Tibial nerve (tissue), 4 donors: ENCODE measurements around the gene GMDS. TPM values are rescaled to one million over a fixed set of nuclear protein-coding genes. Genes with fewer than 3 reads are reported as not detected.

Experiments used
- DNase-seq, 2 donors: peaks; one replicate each; pipeline ENCODE4 v3.0.0-alpha.2; 2019; ENCODE audit warnings: low spot score in 2 of 2
- H3K27ac ChIP-seq, 4 donors: fragments of 200-600 bp; sonication (generic) in 3 of 4; one replicate each; pipeline ENCODE4 v1.5.1; 2017 to 2019; ENCODE audit warnings: mild to moderate bottlenecking in 1 of 4
- H3K27me3 ChIP-seq, 2 donors: fragments of 200-600 bp; sonication (generic) in 1 of 2; one replicate each; pipeline versions ENCODE4 v1.5.1 to v1.6.0; 2017 to 2019
- H3K36me3 ChIP-seq, 3 donors: fragments of 200-600 bp; sonication (generic); one replicate each; pipeline ENCODE4 v1.5.1; 2018 to 2019
- H3K4me1 ChIP-seq, 4 donors: fragments of 200-600 bp; sonication (generic) in 3 of 4; one replicate each; pipeline ENCODE4 v1.5.1; 2017 to 2019
- H3K4me3 ChIP-seq, 4 donors: fragments of 200-600 bp; sonication (generic) in 3 of 4; one replicate each; pipeline ENCODE4 v1.5.1; 2017 to 2019; ENCODE audit warnings: mild to moderate bottlenecking in 1 of 4, moderate library complexity in 1 of 4
- H3K9me3 ChIP-seq, 4 donors: fragments of 200-600 bp; sonication (generic) in 3 of 4; one replicate each; pipeline ENCODE4 v1.5.1; 2017 to 2019
- CTCF ChIP-seq, 5 experiments: fragments of 200-600 bp in 3 of 5; fragments of 450-650 bp in 2 of 5; sonication (generic) in 3 of 5; IDR thresholded peaks; one replicate each; pipeline ENCODE4 v1.5.1; 2016 to 2019; ENCODE audit warnings: antibody characterized with exemption in 5 of 5, mild to moderate bottlenecking in 3 of 5, moderate library complexity in 2 of 5
- EP300 ChIP-seq, 2 donors: sonication (generic); formaldehyde crosslinking; IDR thresholded peaks; one replicate each; pipeline ENCODE4 v1.6.1; 2017; ENCODE audit warnings: antibody characterized with exemption in 2 of 2, mild to moderate bottlenecking in 1 of 2
- POLR2A ChIP-seq, 2 donors: fragments of 450-650 bp; IDR thresholded peaks; one replicate each; pipeline ENCODE4 v1.6.1; 2017; ENCODE audit warnings: antibody characterized with exemption in 2 of 2, mild to moderate bottlenecking in 2 of 2, moderate library complexity in 2 of 2
- WGBS, 2 donors: methylation state at CpG; one replicate each; pipeline ENCODE4 v1.1.5; 2018; 5-methylcytosine and 5-hydroxymethylcytosine counted together
- total RNA-seq, 4 donors: library from RNA; depleted of rRNA; stranded (reverse); fragments of >200 nt; gene quantifications; one replicate each; pipeline ENCODE4 v1.1.0, GENCODE V29; 2016

GMDS gene
- total RNA-seq, 4 donors from 2014 or later = 14.9 to 46.5 (median 32.8) TPM

GRCh38 chr6:2055143-2055542, 190.3 kb downstream of the GMDS start:
- Histone ChIP-seq H3K27me3 (no peaks in the 10 kb centered on the region), H3K4me1 (peaks cover 0 to 4% (median 0%) of the 10 kb centered on the region in 4 donors), H3K4me3 (no peak overlapping the region), H3K36me3 (no peaks in the 10 kb centered on the region), H3K27ac (no peak overlapping the region), H3K9me3 (no peaks in the 10 kb centered on the region)
- TF ChIP-seq CTCF (IDR thresholded peaks at IDR 0.05) = no peak
- no peak for TF ChIP-seq EP300 (IDR thresholded peaks at IDR 0.05)
- no peak for TF ChIP-seq POLR2A (IDR thresholded peaks at IDR 0.05)
- no peak for DNase-seq
- 79 to 93% methylated on average over 1 of the region's 1 CpG for WGBS, 2 donors

GRCh38 chr6:2054516-2055067, 190.8 kb downstream of the GMDS start:
- WGBS, 2 donors = 73 to 74% methylated on average over 4 of the region's 4 CpGs
- H3K36me3 ChIP-seq = no peaks in the 10 kb centered on the region

GRCh38 chr6:2053691-2054090, 191.7 kb downstream of the GMDS start:
- Histone ChIP-seq H3K27me3 (no peaks in the 10 kb centered on the region), H3K36me3 (no peaks in the 10 kb centered on the region), H3K4me1 (peaks cover 0 to 4% (median 0%) of the 10 kb centered on the region in 4 donors), H3K27ac (no peak overlapping the region), H3K9me3 (no peaks in the 10 kb centered on the region), H3K4me3 (no peak overlapping the region)
- no peak for TF ChIP-seq POLR2A (IDR thresholded peaks at IDR 0.05)
- DNase-seq = no peak

More at GRCh38 chr6:2054516-2055067, 190.8 kb downstream of the GMDS start:
- no peak overlapping the region for H3K27ac ChIP-seq
- no peaks in the 10 kb centered on the region for H3K27me3 ChIP-seq
- H3K9me3 ChIP-seq = no peaks in the 10 kb centered on the region
- no peak overlapping the region for H3K4me3 ChIP-seq
- peaks cover 0 to 4% (median 0%) of the 10 kb centered on the region in 4 donors for H3K4me1 ChIP-seq
- TF ChIP-seq CTCF (IDR thresholded peaks at IDR 0.05) (no peak), POLR2A (IDR thresholded peaks at IDR 0.05) (no peak), EP300 (IDR thresholded peaks at IDR 0.05) (no peak)
- no peak for DNase-seq

GRCh38 chr6:2047855-2048254, 197.6 kb downstream of the GMDS start:
- WGBS, 2 donors = 69 to 80% methylated on average over 2 of the region's 2 CpGs
- H3K4me1 ChIP-seq = no peaks in the 10 kb centered on the region
- H3K27ac ChIP-seq = no peak overlapping the region
- H3K9me3 ChIP-seq = no peaks in the 10 kb centered on the region
- no peak for DNase-seq
- TF ChIP-seq EP300 (IDR thresholded peaks at IDR 0.05) (no peak), CTCF (IDR thresholded peaks at IDR 0.05) (no peak), POLR2A (IDR thresholded peaks at IDR 0.05) (no peak)
- H3K4me3 ChIP-seq = no peak overlapping the region
- no peaks in the 10 kb centered on the region for H3K27me3 ChIP-seq
- no peaks in the 10 kb centered on the region for H3K36me3 ChIP-seq

- Histone ChIP-seq H3K27ac (no peak overlapping the region), H3K4me3 (no peak overlapping the region), H3K27me3 (no peaks in the 10 kb centered on the region), H3K4me1 (no peaks in the 10 kb centered on the region), H3K36me3 (no peaks in the 10 kb centered on the region), H3K9me3 (no peaks in the 10 kb centered on the region)
- 96 to 99% methylated on average over 4 of the region's 4 CpGs for WGBS, 2 donors
- TF ChIP-seq CTCF (IDR thresholded peaks at IDR 0.05) (no peak), EP300 (IDR thresholded peaks at IDR 0.05) (no peak), POLR2A (IDR thresholded peaks at IDR 0.05) (no peak)
- no peak for DNase-seq
These were observed 201.2 kb downstream of the GMDS start for GRCh38 chr6:2044192-2044591.
